Measurements from ENCODE around the gene TBP. TPM values are rescaled to one million over a fixed set of nuclear protein-coding genes. Genes with fewer than 3 reads are reported as not detected.

TBP gene
- total and polyA plus RNA-seq, 2 of the 13 experiments (the other 11 are each of a cell fraction or from before 2014, with no cell fraction given) = 21.7 to 28.1 TPM

DNA sequence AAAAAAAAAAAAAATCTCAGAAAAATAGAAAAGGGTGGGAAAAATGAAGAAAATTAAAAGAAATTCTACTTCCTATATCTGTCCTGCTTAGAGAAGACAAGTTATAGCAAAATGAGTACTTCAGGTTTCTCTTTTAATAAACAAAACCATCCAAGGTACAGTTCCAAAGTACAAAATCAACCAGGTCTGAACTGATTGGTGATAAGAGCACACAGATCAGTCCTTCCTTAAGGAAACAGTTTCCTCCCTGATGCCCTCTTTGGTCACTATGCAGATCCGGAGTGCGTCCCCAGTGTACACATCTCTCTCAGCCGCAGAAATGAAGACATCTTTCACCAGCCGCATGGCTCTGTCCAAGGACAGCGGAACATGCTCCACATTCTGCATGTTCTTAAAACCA, 19.2 kb upstream of the TBP start (continued):
- TF ChIP-seq, protein P1, sequence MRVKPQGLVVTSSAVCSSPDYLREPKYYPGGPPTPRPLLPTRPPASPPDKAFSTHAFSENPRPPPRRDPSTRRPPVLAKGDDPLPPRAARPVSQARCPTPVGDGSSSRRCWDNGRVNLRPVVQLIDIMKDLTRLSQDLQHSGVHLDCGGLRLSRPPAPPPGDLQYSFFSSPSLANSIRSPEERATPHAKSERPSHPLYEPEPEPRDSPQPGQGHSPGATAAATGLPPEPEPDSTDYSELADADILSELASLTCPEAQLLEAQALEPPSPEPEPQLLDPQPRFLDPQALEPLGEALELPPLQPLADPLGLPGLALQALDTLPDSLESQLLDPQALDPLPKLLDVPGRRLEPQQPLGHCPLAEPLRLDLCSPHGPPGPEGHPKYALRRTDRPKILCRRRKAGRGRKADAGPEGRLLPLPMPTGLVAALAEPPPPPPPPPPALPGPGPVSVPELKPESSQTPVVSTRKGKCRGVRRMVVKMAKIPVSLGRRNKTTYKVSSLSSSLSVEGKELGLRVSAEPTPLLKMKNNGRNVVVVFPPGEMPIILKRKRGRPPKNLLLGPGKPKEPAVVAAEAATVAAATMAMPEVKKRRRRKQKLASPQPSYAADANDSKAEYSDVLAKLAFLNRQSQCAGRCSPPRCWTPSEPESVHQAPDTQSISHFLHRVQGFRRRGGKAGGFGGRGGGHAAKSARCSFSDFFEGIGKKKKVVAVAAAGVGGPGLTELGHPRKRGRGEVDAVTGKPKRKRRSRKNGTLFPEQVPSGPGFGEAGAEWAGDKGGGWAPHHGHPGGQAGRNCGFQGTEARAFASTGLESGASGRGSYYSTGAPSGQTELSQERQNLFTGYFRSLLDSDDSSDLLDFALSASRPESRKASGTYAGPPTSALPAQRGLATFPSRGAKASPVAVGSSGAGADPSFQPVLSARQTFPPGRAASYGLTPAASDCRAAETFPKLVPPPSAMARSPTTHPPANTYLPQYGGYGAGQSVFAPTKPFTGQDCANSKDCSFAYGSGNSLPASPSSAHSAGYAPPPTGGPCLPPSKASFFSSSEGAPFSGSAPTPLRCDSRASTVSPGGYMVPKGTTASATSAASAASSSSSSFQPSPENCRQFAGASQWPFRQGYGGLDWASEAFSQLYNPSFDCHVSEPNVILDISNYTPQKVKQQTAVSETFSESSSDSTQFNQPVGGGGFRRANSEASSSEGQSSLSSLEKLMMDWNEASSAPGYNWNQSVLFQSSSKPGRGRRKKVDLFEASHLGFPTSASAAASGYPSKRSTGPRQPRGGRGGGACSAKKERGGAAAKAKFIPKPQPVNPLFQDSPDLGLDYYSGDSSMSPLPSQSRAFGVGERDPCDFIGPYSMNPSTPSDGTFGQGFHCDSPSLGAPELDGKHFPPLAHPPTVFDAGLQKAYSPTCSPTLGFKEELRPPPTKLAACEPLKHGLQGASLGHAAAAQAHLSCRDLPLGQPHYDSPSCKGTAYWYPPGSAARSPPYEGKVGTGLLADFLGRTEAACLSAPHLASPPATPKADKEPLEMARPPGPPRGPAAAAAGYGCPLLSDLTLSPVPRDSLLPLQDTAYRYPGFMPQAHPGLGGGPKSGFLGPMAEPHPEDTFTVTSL (CRISPR knock-in tag; IDR thresholded peaks at IDR 0.05; ENCODE audit: borderline replicate concordance) = no peak
- TF ChIP-seq, protein P2, sequence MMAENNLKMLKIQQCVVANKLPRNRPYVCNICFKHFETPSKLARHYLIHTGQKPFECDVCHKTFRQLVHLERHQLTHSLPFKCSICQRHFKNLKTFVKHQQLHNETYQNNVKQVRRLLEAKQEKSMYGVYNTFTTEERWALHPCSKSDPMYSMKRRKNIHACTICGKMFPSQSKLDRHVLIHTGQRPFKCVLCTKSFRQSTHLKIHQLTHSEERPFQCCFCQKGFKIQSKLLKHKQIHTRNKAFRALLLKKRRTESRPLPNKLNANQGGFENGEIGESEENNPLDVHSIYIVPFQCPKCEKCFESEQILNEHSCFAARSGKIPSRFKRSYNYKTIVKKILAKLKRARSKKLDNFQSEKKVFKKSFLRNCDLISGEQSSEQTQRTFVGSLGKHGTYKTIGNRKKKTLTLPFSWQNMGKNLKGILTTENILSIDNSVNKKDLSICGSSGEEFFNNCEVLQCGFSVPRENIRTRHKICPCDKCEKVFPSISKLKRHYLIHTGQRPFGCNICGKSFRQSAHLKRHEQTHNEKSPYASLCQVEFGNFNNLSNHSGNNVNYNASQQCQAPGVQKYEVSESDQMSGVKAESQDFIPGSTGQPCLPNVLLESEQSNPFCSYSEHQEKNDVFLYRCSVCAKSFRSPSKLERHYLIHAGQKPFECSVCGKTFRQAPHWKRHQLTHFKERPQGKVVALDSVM (CRISPR knock-in tag; IDR thresholded peaks at IDR 0.05) = no peak
- no peak for TF ChIP-seq ZNF17 (CRISPR knock-in tag; IDR thresholded peaks at IDR 0.05)
- TF ChIP-seq, protein P3, sequence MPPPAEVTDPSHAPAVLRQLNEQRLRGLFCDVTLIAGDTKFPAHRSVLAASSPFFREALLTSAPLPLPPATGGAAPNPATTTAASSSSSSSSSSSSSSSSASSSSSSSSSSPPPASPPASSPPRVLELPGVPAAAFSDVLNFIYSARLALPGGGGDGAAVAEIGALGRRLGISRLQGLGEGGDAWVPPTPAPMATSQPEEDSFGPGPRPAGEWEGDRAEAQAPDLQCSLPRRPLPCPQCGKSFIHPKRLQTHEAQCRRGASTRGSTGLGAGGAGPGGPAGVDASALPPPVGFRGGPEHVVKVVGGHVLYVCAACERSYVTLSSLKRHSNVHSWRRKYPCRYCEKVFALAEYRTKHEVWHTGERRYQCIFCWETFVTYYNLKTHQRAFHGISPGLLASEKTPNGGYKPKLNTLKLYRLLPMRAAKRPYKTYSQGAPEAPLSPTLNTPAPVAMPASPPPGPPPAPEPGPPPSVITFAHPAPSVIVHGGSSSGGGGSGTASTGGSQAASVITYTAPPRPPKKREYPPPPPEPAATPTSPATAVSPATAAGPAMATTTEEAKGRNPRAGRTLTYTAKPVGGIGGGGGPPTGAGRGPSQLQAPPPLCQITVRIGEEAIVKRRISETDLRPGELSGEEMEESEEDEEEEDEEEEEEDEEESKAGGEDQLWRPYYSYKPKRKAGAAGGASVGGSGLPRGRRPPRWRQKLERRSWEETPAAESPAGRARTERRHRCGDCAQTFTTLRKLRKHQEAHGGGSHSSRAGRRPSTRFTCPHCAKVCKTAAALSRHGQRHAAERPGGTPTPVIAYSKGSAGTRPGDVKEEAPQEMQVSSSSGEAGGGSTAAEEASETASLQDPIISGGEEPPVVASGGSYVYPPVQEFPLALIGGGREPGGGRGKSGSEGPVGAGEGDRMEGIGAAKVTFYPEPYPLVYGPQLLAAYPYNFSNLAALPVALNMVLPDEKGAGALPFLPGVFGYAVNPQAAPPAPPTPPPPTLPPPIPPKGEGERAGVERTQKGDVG (CRISPR knock-in tag; IDR thresholded peaks at IDR 0.05; ENCODE audit: borderline replicate concordance) = no peak

All from HepG2 (cell line).